ENCODE data around the gene GIN1.

Gene GIN1

GRCh38 chr5:103036601-103037000, 83.3 kb downstream of the GIN1 start:
- H3K4me3 ChIP-seq (ENCODE audit: low read depth, low read length), result no peak overlapping the region
- no peak for TF ChIP-seq CTCF (IDR thresholded peaks at IDR 0.05; ENCODE audit: low read depth, low read length)

Measured in WI38 (cell line).